Endothelial cell (in vitro differentiated cells): ENCODE data around the gene UBE2Q2. TPM values are rescaled to one million over a fixed set of nuclear protein-coding genes. Genes with fewer than 3 reads are reported as not detected.

Source experiments
- DNase-seq: peaks from one replicate; pipeline ENCODE4 v3.0.0; 2021; ENCODE audit warnings: low spot score
- H3K27ac Mint-ChIP-seq: one replicate; pipeline ENCODE4 v1.8.0; 2021; ENCODE audit warnings: mixed read lengths, inconsistent platforms; ENCODE audit not compliant: unreplicated experiment
- H3K27me3 Mint-ChIP-seq: one replicate; pipeline ENCODE4 v1.8.0; 2021; ENCODE audit warnings: mild to moderate bottlenecking, moderate library complexity, mixed read lengths, inconsistent platforms; ENCODE audit not compliant: unreplicated experiment
- H3K36me3 Mint-ChIP-seq: one replicate; pipeline ENCODE4 v1.8.0; 2021; ENCODE audit warnings: mild to moderate bottlenecking, low read depth, mixed read lengths, inconsistent platforms; ENCODE audit not compliant: unreplicated experiment
- H3K4me1 Mint-ChIP-seq: one replicate; pipeline ENCODE4 v1.8.0; 2021; ENCODE audit warnings: mild to moderate bottlenecking, mixed read lengths, inconsistent platforms; ENCODE audit not compliant: unreplicated experiment
- H3K4me3 Mint-ChIP-seq: one replicate; pipeline ENCODE4 v1.8.0; 2021; ENCODE audit warnings: mild to moderate bottlenecking, mixed read lengths, inconsistent platforms; ENCODE audit not compliant: unreplicated experiment
- H3K9me3 Mint-ChIP-seq: one replicate; pipeline ENCODE4 v1.8.0; 2021; ENCODE audit warnings: mixed read lengths, inconsistent platforms; ENCODE audit not compliant: unreplicated experiment
- total RNA-seq: library from RNA; stranded (reverse); fragmentation: NEBNext Ultra II Directional; extraction: Animal tissue kit (Norgen Biotek cat#: 25700); gene quantifications from one replicate; pipeline ENCODE4 v1.2.1, GENCODE V29; 2021; ENCODE audit not compliant: unreplicated experiment
- TF ChIP-seq, protein P1 (sequence below): fragments of 200-600 bp; sonication (generic); IDR thresholded peaks from one replicate; pipeline ENCODE4 v1.5.0; 2021; ENCODE audit warnings: antibody characterized with exemption; ENCODE audit not compliant: unreplicated experiment

The UBE2Q2 gene
- total RNA-seq, 1 donor from 2014 or later = 28.9 TPM

GRCh38 chr15:75942464-75942863 lies 99.2 kb downstream of the UBE2Q2 start:
- peaks cover 5% of the 10 kb centered on the region for H3K36me3 Mint-ChIP-seq
- TF ChIP-seq, protein P1, sequence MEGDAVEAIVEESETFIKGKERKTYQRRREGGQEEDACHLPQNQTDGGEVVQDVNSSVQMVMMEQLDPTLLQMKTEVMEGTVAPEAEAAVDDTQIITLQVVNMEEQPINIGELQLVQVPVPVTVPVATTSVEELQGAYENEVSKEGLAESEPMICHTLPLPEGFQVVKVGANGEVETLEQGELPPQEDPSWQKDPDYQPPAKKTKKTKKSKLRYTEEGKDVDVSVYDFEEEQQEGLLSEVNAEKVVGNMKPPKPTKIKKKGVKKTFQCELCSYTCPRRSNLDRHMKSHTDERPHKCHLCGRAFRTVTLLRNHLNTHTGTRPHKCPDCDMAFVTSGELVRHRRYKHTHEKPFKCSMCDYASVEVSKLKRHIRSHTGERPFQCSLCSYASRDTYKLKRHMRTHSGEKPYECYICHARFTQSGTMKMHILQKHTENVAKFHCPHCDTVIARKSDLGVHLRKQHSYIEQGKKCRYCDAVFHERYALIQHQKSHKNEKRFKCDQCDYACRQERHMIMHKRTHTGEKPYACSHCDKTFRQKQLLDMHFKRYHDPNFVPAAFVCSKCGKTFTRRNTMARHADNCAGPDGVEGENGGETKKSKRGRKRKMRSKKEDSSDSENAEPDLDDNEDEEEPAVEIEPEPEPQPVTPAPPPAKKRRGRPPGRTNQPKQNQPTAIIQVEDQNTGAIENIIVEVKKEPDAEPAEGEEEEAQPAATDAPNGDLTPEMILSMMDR = no peak
- no peak overlapping the region for H3K27ac Mint-ChIP-seq
- no peak for DNase-seq
- H3K27me3 Mint-ChIP-seq = peaks cover 2% of the 10 kb centered on the region
- no peak overlapping the region for H3K4me3 Mint-ChIP-seq
- H3K4me1 Mint-ChIP-seq = no peaks in the 10 kb centered on the region
- no peaks in the 10 kb centered on the region for H3K9me3 Mint-ChIP-seq

- Mint-ChIP-seq H3K4me3 (no peak overlapping the region), H3K4me1 (no peaks in the 10 kb centered on the region), H3K9me3 (no peaks in the 10 kb centered on the region), H3K36me3 (no peaks in the 10 kb centered on the region), H3K27ac (no peak overlapping the region), H3K27me3 (peaks cover 2% of the 10 kb centered on the region)
- TF ChIP-seq, protein P1 = no peak
- DNase-seq = no peak
These were observed 100.0 kb downstream of the UBE2Q2 start for GRCh38 chr15:75943246-75943645.

- no peaks in the 10 kb centered on the region for H3K9me3 Mint-ChIP-seq
- H3K27ac Mint-ChIP-seq = no peak overlapping the region
- H3K27me3 Mint-ChIP-seq = peaks cover 2% of the 10 kb centered on the region
- H3K36me3 Mint-ChIP-seq = no peaks in the 10 kb centered on the region
- DNase-seq = no peak
- H3K4me1 Mint-ChIP-seq = no peaks in the 10 kb centered on the region
- H3K4me3 Mint-ChIP-seq = no peak overlapping the region
- TF ChIP-seq, protein P1 = no peak
These were observed 100.5 kb downstream of the UBE2Q2 start for GRCh38 chr15:75943713-75944215.

DNA sequence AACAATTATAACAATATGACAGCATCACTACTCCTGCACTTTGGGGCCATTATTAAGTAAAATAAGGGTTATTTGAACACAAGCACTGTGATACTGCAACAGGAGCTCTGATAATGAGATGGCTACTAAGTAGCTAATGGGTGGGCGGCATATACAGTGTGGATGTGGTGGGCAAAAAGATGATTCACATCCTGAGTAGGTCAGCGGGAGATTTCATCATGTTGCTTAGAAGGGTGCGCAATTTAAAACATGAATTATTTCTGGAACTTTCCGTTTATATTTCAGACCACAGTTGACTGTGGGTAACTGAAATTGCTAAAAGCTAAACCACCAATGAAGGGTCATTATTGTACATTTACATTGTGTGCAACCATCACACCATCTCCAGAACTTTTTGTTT lies 102.7 kb downstream of the UBE2Q2 start:
- no peak for DNase-seq
- no peak overlapping the region for H3K4me3 Mint-ChIP-seq
- H3K27me3 Mint-ChIP-seq = peaks cover 2% of the 10 kb centered on the region
- no peaks in the 10 kb centered on the region for H3K4me1 Mint-ChIP-seq
- no peaks in the 10 kb centered on the region for H3K36me3 Mint-ChIP-seq
- no peaks in the 10 kb centered on the region for H3K9me3 Mint-ChIP-seq
- TF ChIP-seq, protein P1 = no peak
- no peak overlapping the region for H3K27ac Mint-ChIP-seq

GRCh38 chr15:75947092-75947491 lies 103.8 kb downstream of the UBE2Q2 start:
- no peaks in the 10 kb centered on the region for H3K9me3 Mint-ChIP-seq
- DNase-seq = no peak
- H3K36me3 Mint-ChIP-seq = no peaks in the 10 kb centered on the region
- no peak overlapping the region for H3K4me3 Mint-ChIP-seq
- TF ChIP-seq, protein P1 = no peak
- no peaks in the 10 kb centered on the region for H3K27me3 Mint-ChIP-seq
- H3K4me1 Mint-ChIP-seq = no peaks in the 10 kb centered on the region
- H3K27ac Mint-ChIP-seq = no peak overlapping the region
